GM10248 (cell line): Measurements from ENCODE around the gene VMP1.

Source experiments
- CTCF ChIA-PET: fragments of 300-600 bp; sonication (Branson Sonifier 250); formaldehyde crosslinking; extraction: SDS; loops from one replicate; lab custom pipeline; 2021; ENCODE audit warnings: antibody characterized with exemption; lab: Yijun Ruan, JAX
- POLR2A ChIA-PET: fragments of 350-650 bp; sonication (Branson Sonifier 250); formaldehyde crosslinking; extraction: SDS; loops from one replicate; lab custom pipeline; 2020; ENCODE audit warnings: antibody characterized with exemption; lab: Yijun Ruan, JAX
- DNase-seq: peaks from one replicate; pipeline ENCODE4 v3.0.0; 2012; ENCODE audit errors: extremely low spot score
- CTCF ChIP-seq: IDR thresholded peaks from 2 replicates; pipeline ENCODE4 v1.5.1; 2012; ENCODE audit warnings: mild to moderate bottlenecking, low read depth; ENCODE audit errors: extremely low read depth, missing control alignments, control extremely low read depth

VMP1 gene

GRCh38 chr17:59876107-59876506 lies 168.7 kb downstream of the VMP1 start:
- ChIA-PET CTCF (interaction anchor here (0.8 to 1.1 kb wide), 3 partner anchors 9 to 123 kb away, joined by 3 to 5 read pairs (median 4); partner anchors contain the start of genes RPS6KB1 and TUBD1), POLR2A (no interaction called here)
- no peak for TF ChIP-seq CTCF
- no peak for DNase-seq

GRCh38 chr17:59877965-59878364 lies 170.5 kb downstream of the VMP1 start:
- no peak for DNase-seq
- POLR2A ChIA-PET, result no interaction called here
- TF ChIP-seq CTCF, result no peak
- CTCF ChIA-PET, result interaction anchor here (1.3 kb wide), 1 partner anchor 14 kb away, joined by 3 read pairs; no protein-coding TSS in a partner anchor

DNA sequence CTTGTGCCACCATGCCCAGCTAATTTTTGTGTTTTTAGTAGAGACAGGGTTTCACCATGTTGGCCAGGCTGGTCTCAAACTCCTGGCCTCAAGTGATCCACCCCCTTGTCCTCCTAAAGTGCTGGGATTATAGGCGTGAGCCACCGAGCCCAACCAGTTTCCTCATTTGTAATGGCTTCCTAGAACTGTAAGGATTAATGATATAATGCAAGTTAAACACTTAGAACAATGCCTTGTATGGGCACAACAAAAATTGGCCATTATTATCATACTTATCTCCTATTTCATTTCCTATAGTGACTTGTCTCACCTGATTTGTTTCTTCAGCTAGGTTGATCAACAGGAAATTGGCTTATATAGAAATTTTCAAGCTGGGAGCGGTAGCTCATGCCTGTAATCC lies 171.2 kb downstream of the VMP1 start:
- no peak for TF ChIP-seq CTCF
- ChIA-PET POLR2A (no interaction called here), CTCF (no interaction called here)

GRCh38 chr17:59884861-59885260 lies 177.4 kb downstream of the VMP1 start:
- POLR2A ChIA-PET, result no interaction called here
- no peak for DNase-seq
- TF ChIP-seq CTCF, result no peak
- CTCF ChIA-PET, result interaction anchor here (0.9 kb wide), 1 partner anchor 9 kb away, joined by 5 read pairs; no protein-coding TSS in a partner anchor

More for the DNA sequence above, 171.2 kb downstream of the VMP1 start:
- no peak for DNase-seq

DNA sequence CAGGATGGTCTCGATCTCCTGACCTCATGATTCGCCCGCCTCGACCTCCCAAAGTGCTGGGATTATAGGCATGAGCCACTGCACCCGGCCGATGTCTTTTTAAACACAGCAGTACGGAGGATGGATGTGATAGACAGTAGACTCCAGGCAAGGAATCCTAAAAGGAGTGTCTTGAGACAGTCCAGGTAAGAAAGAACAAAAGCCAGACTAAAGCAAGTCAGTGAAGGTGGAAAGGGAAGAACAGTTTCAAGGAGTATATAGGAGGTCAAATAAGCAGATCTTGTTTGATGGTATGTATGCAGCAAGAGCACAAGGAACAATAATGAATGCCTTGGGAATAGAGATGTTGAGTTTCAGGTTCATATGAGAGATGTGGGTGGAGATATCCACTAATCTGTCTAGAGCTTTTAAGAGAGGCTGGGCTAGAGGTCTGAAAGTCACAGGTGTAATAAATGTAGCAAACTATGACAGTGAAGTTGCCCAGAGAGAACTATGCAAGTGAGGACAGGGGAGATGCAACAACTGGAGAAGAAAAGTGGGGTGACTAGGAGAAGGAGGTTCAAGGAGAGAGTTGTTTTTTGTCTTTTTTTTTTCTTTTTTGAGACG lies 180.8 kb downstream of the VMP1 start:
- no peak for DNase-seq
- TF ChIP-seq CTCF, result no peak
- ChIA-PET POLR2A (no interaction called here), CTCF (no interaction called here)

DNA sequence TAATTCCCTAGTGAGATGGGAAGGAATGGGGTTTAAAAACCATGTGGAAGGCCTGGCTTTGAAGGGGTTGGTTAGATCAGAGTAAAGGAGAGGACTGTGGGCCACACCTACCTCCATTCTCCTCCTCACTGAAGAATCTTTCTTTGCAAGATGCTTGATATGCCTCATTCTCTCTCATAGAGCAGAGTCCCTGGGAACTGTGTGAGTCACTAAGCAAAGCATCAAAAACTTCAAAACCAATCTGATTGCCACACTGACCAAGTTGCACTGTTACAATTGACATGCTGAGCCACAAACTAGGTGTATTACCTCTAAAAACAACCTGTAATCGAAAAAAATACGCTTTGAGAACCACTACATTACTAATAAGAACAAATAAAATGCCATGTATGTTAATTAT lies 183.3 kb downstream of the VMP1 start:
- DNase-seq, result no peak
- POLR2A ChIA-PET, result no interaction called here
- CTCF ChIA-PET, result interaction anchor here (1.3 to 2.3 kb wide), 3 partner anchors 24 to 145 kb away, joined by 4 to 9 read pairs (median 5); no protein-coding TSS in a partner anchor
- no peak for TF ChIP-seq CTCF
